8988T (cell line): ENCODE measurements around the gene KRTAP10-1.

Source experiments
- DNase-seq: peaks from one replicate; pipeline ENCODE4 v3.0.0; 2011

The KRTAP10-1 gene

DNA sequence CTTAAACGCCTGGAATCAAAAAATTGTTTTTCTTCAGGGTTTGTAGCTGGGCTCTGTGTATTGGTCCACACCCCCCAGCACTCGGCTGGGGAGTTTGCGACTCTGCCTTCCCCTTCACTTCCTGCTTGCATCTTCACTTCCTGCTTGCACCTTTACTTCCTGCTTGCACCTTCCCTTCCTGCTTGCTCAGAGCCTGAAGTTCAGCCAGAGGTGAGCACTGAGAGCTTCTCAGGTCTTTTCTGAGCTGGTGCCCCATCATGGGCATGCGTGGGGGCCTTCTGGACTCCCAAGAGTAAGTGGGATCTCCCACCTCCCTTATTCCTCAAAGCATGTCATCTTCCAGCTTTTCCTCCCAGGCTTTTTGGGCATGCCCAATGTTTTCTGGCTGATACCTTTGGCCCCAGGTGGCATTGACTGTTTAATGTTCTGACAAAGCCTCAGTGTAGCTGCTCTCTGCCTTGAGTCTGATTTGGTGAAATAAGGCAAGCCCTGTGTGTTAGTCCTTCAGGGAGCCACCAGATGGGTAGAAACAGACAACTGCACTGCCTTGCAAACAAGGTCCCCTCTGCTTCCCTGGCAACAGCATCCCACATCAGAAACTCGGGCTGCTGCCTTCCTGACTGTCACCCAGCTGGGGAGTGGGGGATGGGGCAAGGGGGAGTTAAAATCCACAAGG lies 7.8 kb upstream of the KRTAP10-1 start:
- DNase-seq = no peak

DNA sequence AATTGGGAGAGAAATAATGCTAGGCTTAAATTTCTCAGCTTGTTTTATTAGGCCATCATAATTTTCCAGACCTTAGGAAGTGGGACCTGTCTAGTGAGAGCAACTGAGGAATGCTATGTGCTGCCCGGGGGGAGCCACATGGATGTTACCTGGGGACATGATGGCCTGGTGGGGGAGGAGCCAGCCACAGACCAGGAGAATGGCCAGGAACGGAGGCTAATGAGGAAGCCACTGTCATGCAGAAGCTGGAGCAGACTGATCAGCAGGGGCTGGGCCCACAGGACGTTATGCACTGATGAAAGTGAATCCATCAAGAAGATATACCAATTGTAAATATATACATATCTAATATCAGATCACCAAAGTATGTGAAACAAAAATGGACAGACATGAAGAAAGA lies 4.6 kb upstream of the KRTAP10-1 start:
- no peak for DNase-seq

DNA sequence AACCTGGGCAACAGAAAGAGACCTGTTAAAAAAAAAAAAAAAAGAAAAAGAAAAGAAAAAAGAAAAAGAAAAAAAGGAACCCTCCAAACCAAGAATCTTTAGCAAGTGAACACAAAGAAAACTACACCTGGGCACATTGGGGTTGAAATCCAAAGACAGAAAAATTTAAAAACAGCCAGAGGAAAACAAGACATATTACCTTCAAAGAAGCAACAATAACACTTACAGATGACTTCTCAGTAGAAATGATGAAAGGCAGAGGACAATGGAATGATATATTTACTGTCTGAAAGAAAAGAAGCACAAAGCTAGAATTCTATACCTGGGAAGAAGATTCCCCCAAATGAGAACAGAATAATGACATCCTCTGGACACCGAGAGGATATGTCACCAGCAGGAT lies 2.7 kb upstream of the KRTAP10-1 start:
- DNase-seq = no peak

DNA sequence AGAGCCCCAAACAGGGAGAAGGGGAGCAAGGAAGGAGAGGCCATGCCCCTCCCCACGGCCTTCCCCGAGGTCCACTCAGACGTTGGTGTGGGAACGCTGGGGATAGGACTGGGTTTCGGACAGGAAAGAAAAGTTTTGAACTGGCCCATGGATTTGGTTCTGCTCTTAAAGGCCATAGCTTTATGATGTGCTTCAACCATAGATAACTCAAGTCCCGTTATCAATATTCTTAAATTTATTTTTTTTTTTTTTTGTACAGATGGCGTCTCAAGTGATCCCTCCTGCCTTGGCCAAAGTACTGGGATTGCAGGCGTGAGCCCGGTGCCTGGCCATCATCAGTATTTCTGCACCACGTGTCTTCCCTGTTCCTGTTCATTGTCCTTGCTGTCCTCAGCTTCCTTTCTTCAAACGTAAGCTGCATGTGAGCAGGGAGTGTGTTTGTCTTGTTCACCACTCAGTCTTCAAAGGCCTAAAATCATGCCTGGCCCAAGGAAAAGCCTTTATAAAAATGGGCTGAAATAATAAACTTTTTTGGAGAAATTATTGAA lies 820 bp upstream of the KRTAP10-1 start:
- no peak for DNase-seq

DNA sequence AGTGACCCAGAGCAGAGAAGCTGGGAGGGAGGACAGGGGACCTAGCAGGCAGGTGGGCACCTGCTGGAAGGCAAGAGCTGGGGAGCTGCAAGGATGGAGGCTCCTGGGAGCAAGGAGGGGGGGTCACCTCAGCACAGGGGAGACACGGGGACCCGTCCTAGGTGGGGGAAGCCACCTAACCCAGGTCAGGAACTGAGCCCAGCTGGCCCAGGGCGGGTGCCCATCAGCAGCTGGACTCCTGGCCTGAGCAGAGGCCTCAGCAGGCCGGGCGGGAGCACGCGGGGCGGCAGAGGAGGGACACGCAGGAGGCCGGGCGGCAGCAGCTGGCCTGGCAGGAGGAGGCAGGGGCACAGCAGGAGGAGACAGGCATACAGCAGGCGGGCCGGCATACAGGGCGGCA lies 949 bp downstream of the KRTAP10-1 start:
- no peak for DNase-seq

DNA sequence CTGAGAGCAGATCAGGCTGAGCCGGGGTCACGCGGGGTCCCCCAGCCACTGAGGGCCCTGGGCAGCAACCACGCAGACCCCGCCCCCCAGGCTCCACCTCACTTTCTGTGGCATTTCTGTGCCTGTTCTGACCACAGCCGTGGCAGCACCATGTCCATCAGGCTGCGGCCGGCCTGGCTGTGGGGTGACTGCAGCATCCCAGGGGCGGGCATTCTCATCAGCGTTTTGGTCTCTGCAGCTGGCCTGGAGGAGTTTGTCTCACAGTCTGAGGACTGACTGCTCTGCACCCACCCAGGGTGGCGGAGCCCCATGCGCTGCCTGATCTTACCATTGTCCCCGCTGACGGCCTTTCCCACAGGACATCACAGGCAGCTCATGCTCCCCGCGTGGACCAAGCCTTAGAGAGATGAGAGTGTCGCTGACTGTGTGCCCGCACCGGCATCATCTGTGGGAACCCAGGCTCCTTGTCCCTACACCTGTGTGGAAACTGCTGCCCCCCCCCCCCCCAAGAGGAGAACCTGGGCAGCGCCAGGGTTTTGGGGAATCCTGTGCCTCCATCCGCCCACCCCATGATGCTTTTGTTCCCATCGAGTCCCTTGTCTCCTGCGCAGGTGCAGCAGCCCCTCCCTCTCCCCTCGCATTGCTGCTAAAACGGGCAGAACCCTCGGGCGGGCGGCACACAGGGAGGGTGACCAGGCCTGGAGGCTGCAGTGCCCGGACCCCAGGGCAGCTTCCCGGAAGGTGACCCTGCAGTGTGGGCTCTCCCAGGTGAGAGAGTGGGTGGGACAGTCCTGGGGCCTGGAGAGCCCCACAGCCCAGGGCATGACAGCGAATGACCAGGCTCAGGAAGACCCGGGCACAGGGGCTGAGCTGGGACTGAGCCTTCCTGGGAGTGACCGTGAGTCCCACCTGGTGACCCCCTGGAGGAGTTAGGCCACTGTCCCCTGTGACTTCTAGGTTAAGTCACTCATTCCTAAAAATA lies 1.8 kb downstream of the KRTAP10-1 start:
- no peak for DNase-seq

DNA sequence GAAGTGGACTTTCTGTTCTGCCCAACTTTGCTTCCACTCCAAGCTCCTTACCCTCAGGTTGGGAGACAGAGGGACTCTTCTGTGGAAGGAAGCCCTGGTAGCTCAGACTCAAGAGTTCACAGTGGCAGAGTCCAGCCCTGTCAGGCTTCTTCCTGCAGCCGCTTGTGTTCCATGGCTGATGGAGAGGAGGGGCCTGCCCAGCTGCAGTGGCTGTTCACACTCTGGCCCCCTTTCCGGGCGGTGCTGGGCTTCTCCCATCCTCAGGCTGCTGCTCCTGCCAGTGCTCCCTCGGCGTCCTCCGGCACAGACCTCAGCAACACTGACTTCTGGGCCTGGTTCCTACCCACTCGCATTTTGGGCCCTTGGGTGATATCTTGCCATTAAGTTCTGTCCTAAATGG lies 4.0 kb downstream of the KRTAP10-1 start:
- no peak for DNase-seq

DNA sequence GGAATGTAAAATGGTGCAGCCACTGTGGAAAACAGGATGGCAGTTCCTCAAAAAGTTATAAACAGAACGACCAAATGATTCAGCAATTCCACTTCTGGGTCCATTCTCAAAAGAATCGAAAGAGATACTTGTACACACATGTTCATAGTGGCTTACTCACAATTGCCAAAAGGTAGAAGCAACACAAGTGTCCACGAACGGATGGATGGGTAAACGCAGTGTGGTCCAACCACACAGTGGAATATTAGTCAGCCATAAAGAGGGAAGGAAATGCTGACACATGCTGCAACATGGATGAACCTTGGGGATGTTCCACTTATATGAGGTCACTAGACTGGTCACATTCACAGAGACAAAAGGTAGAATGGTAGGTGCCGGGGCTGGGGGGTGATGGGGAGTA lies 5.3 kb downstream of the KRTAP10-1 start:
- no peak for DNase-seq

DNA sequence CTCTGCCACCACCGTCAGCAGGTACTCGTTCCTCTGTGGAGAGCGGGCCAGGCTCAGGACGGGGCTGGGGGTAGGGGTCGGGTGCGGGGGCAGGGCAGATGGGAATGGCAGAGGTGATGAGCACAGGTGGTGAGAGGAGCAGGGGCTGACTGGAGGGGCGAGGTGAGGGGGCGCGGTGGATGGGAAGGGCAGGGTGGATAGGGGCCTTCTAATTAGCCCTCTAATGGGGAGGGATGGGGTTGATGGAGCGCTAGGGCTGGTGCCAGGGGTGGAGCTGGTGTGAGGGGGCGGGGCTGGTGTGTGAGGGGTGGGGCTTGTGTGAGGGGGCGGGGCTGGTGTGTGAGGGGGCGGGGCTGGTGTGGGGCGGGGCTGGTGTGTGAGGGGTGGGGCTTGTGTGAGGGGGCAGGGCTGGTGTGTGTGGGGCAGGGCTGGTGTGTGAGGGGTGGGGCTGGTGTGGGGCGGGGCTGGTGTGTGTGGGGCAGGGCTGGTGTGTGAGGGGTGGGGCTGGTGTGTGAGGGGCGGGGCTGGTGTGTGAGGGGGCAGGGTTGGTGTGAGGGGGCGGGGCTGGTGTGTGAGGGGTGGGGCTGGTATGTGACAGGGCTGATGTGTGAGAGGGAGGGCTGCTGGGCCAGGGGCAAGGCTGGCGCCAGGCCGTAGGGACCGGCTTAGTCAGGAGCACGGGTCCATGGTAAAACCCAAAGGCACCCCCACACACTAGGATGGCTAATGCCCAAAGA lies 5.9 kb downstream of the KRTAP10-1 start:
- DNase-seq = no peak

DNA sequence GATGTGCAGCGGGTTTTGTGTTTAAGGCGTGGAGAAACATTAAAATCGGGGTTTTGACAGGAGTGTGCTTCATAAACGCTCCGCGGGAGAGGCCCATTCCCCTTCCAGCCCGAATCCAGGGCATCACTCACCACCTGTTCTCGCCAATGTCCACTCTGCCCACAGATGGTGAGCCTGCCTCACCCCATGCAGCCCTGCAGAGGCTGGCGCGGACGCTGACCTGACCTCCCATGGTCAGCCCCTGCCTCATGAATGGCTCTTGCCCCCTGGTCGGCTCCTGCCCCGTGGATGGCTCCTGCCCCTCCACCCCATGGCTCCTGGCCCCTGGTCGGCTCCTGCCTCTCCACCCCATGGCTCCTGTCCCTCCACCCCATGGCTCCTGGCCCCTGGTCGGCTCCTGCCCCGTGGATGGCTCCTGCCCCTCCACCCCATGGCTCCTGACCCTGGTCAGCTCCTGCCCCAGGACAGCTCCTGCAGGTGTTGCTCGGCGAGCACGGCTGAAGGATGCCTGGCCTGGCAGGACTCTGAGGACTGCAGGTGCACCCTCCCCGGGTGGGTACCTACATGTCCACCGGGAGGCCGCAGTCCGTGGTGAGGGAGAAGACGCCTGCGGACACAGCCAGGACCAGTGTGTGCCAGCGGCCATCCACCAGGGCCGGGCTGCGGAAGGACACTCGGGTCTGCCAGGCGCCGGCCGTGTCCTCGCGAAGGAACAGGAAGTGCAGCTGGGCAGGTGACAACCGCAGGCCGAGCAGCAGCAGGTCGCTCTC lies 6.7 kb downstream of the KRTAP10-1 start:
- no peak for DNase-seq

DNA sequence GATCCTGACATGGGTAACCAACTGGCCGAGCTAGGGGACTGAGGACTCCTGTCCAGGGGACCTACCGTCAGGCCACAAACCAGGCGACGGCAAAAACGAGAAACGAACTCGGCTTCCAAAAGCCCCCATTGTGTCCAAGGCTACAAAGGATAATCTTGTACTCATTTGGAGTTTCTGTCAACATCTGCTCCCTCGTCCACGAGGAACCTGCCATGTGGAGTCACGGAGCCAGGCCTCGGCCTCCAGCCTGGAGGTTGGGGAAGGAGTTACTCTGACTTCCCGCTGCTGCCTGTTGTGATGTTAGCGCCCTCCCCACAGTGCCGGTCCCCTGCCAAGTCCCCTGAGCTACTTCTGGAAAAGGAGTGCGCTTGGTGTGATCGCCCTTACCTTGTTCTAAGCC lies 7.3 kb downstream of the KRTAP10-1 start:
- no peak for DNase-seq

DNA sequence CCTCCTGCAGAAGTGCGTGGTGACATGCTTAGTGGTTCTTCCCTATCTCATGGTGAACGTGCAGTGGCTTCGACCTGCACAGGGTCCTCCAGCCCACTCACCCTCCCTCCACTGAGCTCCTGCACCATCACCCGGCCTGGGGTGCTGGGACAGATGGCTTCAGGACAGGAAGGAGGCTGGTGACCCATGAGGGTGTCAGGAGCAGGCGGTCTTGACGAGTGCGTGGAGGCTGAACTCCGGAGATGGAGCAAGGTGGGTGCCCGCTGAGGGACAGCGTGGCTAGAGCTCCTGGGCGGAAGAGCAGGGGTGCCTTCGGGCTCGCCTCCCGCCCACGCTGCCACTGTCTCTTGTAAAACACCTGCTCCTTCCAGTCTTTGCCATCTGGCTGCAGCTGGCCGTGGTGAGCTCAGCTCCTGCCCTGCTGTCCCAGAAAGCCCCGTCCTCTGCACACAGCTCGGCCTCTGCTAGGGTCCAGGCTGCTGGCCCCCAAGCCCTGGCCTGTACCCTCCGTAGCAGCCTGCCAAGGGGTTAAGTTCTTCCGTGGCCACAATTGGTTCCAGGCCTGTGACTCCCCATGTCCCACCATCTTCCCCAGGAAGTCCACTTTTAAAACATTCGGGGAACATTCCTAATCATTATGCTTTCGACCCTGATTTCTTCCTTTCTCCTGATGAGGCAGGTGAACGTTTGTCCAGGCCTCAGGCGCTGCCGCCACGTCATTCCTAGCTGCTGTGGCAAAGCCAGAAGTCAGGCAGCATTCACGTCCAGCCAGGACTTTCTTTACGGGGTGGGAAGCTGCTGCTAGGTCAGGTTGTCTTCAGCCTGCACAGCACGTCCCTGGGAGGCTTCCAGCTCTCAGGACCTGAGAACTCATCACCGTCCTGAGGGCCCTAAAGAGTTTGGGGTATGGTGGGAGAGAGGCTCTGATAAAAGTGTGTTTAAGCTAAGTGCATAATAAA lies 8.1 kb downstream of the KRTAP10-1 start:
- no peak for DNase-seq

DNA sequence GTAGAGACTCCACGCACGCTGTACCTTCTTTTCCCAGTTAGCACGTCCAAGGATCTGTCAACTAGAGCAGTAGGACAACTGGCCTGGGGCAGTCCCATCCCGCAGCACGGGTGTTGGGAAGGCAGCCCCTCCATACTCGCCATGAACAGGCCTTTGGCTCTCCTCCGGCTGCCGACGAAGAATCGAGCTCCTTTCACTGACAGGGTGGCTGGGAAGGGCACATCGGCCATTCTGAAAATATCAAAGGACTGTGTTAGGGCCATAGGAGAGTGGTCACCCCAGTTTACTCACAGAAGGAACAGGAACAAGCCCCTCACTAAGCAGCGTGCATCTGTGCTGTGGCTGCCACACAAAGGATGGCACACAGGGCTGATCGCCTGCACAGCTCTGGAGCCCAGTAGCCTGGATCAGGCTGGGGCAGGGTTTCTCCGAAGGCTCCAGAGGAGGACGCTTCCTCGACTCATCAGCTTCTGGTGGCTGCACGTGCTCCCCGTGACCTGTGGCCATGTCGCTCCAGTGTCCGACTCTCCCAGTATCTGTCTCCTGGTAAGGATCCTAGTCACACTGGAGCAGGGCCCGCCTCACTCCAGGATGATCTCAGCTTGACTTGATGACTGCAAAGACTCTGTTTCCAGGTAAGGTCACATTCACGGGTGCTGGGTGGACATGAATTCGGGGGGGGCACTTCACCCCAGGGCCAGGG lies 8.9 kb downstream of the KRTAP10-1 start:
- no peak for DNase-seq

DNA sequence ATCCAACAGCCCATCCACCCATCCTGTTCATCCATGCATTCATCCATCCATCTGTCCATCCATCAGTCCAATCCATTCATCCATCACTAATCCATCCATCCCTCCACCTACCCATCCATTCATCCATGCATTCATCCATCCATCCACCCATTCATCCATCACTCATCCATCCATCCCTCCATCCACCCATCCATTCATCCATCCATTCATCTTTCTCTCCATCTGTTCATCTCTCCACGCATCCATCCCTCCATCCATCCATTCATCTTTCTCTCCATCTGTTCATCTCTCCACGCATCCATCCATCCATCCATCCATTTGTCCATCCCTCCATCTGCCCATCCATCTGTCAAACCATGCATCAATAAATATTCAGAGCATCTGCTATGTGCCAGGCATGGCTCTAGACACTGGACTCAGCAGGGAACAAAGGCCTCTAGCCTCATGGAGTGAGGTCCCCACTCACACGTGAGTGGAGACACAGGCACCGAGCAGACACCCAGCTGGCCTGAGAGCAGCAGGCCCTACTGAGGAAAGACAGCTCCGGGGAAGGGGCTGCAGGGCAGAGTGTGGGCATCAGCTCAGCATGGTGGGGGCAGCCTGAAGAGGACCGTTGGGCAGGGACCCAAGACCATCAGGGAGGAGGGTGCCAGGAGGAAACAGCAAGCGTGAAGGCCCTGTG lies 9.6 kb downstream of the KRTAP10-1 start:
- no peak for DNase-seq

DNA sequence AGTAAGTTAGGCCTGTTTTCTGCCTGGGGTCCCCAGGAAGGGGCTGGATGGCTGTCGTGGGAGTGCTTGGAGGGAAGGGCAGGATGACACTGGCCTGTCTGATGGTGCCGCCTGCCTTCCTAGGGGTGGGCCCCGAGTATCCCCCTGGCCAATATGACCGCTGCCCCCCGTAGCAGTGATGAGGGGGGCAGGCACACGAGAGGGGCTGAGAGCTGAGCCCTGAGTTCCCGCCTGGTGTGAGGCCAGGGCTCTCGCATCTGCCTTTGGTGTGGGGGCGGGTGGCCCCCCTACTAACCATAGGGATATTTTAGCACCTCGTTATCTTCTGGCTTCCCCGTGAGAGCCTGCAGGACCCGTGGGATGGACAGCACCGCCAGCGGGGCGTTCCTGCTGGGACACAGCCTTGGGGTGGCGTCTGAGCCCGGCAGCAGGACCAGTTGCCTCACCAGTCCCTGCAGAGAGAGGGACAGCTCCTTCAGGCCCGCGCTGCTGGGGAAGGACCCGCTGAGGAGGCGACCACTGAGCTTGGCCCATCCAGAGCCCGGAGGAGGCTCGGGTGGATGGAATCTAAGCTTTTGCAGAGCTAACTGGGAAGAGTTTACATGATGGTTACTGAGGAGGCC lies 10.4 kb downstream of the KRTAP10-1 start:
- no peak for DNase-seq

DNA sequence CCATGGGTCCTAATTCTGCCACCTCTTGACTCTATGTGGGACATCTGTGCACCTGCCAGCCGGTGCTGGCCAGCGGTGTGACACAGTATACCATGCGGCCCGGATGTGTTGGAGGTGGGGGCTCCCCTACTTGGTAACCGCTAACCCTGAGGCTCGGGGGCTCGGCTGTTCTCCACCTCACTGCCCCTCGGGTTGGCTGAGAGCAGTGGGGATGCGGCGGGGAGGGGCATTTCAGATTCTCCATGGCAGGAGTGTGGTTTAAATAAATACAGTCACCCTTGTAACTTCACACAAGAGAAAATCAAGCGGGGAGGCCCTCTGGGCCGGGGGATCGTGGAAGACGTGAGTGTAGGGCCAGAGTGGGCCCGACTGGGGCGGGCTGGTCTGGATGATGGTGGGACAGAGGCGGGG lies 11.0 kb downstream of the KRTAP10-1 start:
- DNase-seq = no peak

DNA sequence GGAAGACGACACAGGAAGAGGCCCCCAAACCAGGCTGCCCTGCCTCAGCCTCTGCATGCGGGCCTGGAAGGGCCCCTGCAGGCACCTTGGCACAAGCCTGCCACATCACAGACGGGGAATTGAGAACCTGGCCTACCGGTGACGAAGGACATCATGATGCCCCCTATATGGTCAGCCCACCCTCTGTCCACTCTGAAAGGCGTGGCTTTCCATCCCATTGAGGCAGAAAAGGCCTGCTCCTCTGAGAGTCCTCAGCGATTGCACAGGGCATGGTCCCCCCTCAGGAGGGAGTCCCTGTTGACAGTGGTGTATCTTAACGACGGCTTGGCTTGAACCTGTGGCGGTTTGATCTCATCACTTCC lies 11.4 kb downstream of the KRTAP10-1 start:
- DNase-seq = no peak

DNA sequence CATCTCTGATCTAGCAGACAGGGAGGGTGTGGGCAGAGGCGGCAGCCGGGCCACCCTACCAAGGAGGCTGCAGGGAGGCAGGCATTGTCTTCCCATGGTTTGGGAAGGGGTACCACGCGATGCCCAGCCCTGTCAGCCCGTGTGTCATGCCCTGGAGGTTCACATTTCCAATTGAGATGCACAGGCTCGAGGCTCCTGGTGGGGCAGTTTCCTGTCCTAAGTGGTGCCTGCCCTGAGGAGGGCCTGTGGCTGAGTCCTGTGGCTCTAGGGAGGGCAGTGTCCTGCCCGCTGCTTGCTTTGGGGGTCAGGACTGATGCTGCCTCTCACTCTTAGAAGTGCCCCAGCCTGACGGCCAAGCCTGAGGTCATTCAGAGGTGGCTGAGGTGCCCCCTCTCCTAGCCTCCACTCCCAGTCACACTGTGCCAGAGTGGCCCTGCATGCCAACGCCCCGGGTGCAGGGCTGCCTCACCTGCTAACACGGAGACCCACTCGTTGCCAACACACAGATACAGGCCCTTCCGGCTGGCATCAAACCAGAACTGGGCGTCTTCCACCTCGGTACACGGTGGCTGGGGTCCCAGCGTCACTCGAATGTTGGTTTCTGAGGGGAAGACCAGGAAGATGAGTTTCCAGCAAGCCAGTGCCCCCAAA lies 11.9 kb downstream of the KRTAP10-1 start:
- DNase-seq = no peak
